RCC 7860 (cell line): Measurements from ENCODE around the gene CKAP4.
A peak's percentile ranks its signal among the peaks of the same experiment; 100 is the strongest.

Experiments
- DNase-seq: peaks from one replicate; pipeline ENCODE4 v3.0.0-alpha.2; 2015; ENCODE audit warnings: low spot score
- FAIRE-seq: peaks from 2 replicates; lab custom pipeline; 2012; peaks lifted over from hg19 to GRCh38; lab: Jason Lieb, UNC

Gene CKAP4

DNA sequence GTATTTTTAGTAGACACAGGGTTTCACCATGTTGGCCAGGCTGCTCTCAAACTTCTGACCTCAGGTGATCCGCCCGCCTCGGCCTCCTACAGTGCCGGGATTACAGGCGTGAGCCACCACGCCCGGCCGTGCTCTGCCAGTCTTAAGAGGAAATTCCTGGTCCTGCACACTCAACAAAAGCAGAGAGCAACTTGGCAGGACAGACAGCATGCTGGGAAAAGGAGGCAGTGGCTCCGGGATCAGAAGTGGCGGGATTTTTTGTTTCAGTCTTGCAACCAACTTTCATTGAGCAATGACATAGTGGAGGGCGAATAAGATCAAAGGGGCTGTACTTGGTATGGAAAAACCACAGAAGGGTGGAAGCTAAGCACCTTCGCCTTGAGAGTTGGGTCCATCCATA lies 2.1 kb downstream of the CKAP4 start:
- peak; percentile 59 for FAIRE-seq
- DNase-seq, result peak; percentile 82

DNA sequence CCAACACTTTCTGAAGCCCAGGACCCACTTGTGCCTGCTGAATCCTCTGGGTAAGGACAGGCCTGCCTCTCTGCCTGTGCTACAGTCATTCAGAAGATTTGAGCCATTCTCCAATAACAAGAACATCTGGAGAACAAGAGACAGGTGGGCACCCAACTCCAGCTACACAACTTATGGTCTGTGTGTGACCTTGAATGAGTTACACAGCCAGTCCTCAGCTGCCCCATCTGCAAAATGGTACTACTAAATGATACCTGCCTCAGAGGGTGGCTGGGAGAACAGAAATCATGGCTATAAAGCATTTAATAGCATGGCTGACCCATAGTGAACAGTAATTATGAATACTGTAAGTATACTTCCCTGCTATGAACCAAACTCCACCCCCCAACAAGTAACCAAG lies 4.2 kb downstream of the CKAP4 start:
- no peak for DNase-seq

DNA sequence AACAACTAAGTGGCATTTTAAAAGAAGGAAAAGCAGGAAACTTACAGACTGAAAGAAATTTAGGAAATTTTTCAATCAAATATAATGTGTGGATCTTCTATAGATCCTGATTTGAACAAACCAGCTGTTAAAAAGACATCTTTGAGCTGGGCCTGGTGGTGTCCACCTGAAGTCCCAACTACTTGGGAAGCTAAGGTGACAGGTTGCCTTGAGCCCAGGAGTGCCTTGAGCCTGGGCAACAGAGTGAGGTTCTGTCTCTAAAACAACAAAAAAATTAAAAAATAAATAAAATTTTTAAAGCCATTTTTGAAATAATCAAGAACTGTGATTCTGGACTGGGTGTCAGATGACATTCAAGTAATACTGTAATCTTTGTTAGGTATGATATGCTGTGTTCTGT lies 7.0 kb downstream of the CKAP4 start:
- FAIRE-seq (no peak), DNase-seq (no peak)

More for the DNA sequence above, 4.2 kb downstream of the CKAP4 start:
- FAIRE-seq, result no peak

DNA sequence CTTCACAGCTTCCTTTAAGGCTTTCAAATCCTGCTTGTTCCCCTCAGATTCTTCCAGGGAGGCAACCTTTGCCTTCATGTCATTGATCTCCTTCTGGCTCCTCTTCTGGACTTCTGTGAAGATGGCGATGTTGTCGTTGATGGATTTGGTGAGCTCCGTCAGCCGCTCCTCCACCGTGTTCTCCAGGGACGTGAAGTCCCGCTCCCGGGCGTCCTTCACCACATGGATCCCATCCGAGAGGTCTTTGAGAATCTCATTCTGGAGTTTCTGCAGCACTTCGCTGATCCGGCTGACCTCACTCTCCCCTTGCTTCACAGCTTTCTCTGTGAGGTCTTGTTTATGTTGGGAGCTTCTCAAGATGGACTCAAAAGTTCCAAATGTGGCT lies 7.9 kb downstream of the CKAP4 start:
- DNase-seq, result no peak
- no peak for FAIRE-seq

GRCh38 chr12:106239241-106239950 lies 8.4 kb downstream of the CKAP4 start:
- FAIRE-seq, result no peak
- no peak for DNase-seq

- DNase-seq, result no peak
- no peak for FAIRE-seq
Measured at GRCh38 chr12:106238146-106238545, 9.7 kb downstream of the CKAP4 start.

DNA sequence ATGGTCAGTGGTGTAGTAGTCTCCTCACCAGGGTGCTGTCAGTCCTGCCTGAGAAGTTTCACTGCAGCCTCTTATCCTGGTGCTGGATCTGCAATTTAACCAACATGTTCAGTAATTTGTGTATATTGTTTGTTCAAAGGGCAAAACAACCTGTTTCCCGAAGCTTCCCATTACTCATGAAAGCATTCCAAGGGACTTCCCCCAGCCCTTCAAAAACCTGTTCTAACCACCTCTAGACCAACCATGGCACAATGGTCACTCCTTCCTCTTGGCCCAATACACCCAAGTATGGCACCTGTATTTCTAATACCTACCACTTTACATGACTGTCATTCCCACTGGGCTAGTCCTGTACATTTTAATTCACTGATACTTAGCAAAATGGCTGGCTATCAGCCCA lies 12.1 kb downstream of the CKAP4 start:
- FAIRE-seq (no peak), DNase-seq (no peak)

DNA sequence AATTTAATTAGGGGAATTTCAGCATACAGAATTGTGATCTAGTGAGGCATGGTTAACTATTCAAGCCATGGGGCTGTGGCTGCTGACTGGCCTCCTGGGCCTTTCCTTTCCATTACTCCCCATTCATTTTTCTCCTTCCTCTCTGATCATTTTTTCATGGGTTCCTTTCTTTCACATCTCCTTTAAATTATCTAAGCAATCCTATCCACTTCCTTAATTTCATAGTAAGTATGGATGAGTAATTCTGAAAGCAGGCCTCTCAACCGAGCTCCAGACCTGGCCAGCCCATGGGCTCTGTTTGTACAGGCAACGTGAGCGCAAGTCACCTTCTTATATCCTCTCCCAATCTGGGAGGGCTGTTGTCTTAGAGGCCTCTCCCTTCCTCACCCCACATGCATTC lies 13.4 kb downstream of the CKAP4 start:
- DNase-seq, result no peak
- no peak for FAIRE-seq

GRCh38 chr12:106233011-106233410 lies 14.8 kb downstream of the CKAP4 start:
- FAIRE-seq (no peak), DNase-seq (no peak)

- FAIRE-seq, result no peak
- no peak for DNase-seq
Measured at GRCh38 chr12:106229036-106229591, 18.7 kb downstream of the CKAP4 start.

DNA sequence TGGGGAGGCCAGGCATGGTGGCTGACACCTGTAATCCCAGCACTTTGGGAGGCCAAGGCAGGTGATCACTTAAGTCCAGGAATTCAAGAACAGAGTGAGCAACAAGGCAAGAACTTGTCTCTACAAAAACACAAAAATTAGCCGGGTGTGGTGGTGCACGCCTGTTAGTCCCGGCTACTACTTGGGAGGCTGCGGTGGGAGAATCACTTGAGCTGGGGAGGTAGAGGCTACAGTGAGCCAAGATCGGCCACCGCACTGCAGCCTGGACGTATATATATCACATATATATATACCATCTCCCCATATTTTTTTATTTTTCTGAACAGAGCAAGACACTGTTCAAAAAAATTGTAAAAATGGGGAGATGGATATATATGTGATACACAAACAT lies 19.5 kb downstream of the CKAP4 start:
- no peak for DNase-seq
- no peak for FAIRE-seq

GRCh38 chr12:106227641-106228319 lies 20.0 kb downstream of the CKAP4 start:
- DNase-seq, result no peak

DNA sequence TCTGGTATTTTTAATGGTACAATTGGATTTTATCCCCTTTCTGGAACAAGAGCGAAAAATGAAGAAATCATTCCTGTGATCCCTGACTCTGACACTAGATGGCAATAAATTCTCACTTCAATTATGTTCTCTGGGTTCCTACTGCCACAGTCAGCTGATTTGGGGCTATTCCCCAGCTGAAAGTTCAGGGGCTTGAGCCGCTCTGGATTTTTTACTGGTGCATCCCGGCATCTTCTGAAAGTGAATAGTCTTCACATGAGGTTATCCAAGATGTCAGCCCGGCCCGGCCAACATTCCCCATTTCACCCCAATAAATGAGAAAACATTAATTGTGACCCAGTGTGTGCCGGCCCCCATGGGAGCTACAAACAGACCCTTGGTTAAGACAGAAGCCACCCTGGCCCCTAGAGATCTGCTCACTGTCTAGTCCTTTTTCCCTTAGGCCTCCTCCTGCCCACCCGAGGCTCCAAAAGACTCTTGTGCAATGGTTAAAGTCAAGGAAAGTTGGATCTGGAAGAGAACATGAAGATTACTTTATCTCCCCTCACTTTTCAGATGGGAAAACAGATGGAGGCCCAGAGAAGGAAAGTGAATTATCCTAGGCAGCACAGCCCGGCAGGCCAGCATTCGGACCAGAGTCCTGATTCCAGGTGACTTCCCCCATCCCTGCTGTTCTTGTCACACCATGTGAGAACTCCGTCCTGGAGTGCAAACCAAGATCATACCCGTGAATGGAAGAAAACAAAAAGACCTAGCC lies 20.8 kb downstream of the CKAP4 start:
- DNase-seq (peak; percentile 57), FAIRE-seq (no peak)

More at GRCh38 chr12:106227641-106228319, 20.0 kb downstream of the CKAP4 start:
- no peak for FAIRE-seq

GRCh38 chr12:106224355-106224706 lies 23.5 kb downstream of the CKAP4 start:
- FAIRE-seq, result no peak
- no peak for DNase-seq

DNA sequence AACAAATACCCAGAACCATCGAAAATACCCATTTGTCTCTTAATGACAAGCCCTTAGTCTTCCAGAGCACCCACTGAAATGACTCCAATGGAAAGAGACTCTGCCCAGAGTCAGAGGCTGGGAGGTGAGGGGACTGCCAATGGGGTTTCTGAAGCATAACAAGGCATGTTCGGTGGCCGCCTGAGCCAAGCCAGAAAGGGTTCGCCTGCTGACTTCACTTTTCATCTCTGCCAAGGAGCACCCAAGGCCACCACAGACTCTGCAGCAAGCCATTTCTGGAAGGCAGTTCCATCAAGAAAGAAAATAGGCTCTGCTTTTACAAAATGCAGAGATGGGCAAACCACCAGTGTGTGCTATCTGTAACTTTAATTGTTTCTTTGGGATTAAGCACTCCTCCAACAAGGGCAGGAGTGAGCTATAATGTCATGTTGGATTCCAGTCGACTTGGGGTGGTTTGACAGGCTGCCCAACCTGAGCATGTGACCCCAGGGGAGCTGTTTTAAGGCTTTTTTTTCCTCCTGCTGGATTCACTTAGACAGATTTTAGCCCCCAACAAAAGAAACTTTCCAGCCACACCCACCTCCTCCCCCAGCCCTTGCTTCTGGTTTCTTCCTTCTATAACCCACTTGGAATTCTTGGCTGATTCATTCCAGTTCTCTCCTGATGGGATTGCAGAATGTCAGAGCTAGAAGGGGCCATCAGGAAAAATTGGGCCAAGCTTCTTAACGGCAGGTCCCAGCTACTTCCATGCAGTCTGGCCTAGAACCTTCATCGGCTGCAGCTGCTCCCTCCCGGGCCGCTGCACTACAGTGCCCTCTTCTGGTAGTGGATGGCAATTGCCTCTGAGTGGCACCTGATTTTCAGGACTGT lies 24.1 kb downstream of the CKAP4 start:
- FAIRE-seq (no peak), DNase-seq (peak; percentile 27)

- FAIRE-seq, result no peak
- DNase-seq, result no peak
Measured at GRCh38 chr12:106220536-106220935, 27.3 kb downstream of the CKAP4 start.

- no peak for FAIRE-seq
- DNase-seq, result no peak
Measured at GRCh38 chr12:106219043-106219442, 28.8 kb downstream of the CKAP4 start.

DNA sequence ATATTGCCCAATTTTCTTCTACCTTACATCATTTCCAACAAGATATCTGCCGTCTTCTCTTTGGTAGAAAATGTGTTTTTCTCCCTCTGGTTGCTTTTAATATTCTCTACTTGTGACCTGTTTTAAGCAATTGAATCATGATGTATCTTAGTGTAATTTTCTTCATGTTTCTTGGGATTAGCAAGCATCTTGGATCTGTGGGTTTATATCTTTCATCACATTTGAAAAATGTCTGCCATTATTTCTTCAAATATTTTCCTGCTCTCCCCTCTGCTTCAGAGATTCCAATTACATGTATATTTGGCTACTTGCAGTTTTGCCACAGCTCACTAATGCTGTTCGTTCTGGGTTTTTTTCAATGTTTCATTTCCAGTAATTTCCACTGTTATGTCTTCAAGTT lies 30.1 kb downstream of the CKAP4 start:
- DNase-seq, result no peak
- FAIRE-seq, result no peak

GRCh38 chr12:106214571-106214970 lies 33.2 kb downstream of the CKAP4 start:
- FAIRE-seq (no peak), DNase-seq (no peak)

- FAIRE-seq (no peak), DNase-seq (no peak)
Measured at GRCh38 chr12:106213662-106214061, 34.2 kb downstream of the CKAP4 start.

GRCh38 chr12:106211973-106212372 lies 35.8 kb downstream of the CKAP4 start:
- FAIRE-seq, result no peak
- DNase-seq, result no peak
